Liver (tissue), 9 donors: ENCODE results near the gene ZNHIT2. TPM values are rescaled to one million over a fixed set of nuclear protein-coding genes. Genes with fewer than 3 reads are reported as not detected.

Experiments
- DNase-seq: peaks from one replicate; pipeline ENCODE4 v3.0.0-alpha.2; 2017; ENCODE audit warnings: low spot score
- H3K27ac ChIP-seq, 2 donors: one replicate each; pipeline ENCODE4 v1.7.0; 2013; ENCODE audit warnings: inconsistent platforms in 2 of 2, low read length in 2 of 2, control low read depth in 1 of 2, low read depth in 1 of 2, mild to moderate bottlenecking in 1 of 2
- H3K27me3 ChIP-seq, 4 donors: one replicate each; pipeline versions ENCODE4 v1.6.1 to v1.7.0; 2013; ENCODE audit warnings: low read length in 3 of 4, inconsistent platforms in 1 of 4, mild to moderate bottlenecking in 1 of 4, moderate library complexity in 1 of 4; ENCODE audit not compliant: control insufficient read depth in 4 of 4, insufficient read depth in 4 of 4
- H3K36me3 ChIP-seq, 4 donors: one replicate each; pipeline versions ENCODE4 v1.6.1 to v1.7.0; 2013; ENCODE audit warnings: low read length in 3 of 4, mild to moderate bottlenecking in 3 of 4, low read depth in 1 of 4, moderate library complexity in 1 of 4; ENCODE audit not compliant: control insufficient read depth in 4 of 4, insufficient read depth in 3 of 4
- H3K4me1 ChIP-seq, 4 donors: one replicate each; pipeline versions ENCODE4 v1.6.1 to v1.7.0; 2013; ENCODE audit warnings: low read length in 3 of 4, mild to moderate bottlenecking in 3 of 4, moderate library complexity in 1 of 4; ENCODE audit not compliant: control insufficient read depth in 4 of 4, insufficient read depth in 4 of 4
- H3K4me3 ChIP-seq, 3 donors: one replicate each; pipeline versions ENCODE4 v1.6.1 to v1.7.0; 2013; ENCODE audit warnings: low read length in 3 of 3, control low read depth in 1 of 3, low read depth in 1 of 3, mild to moderate bottlenecking in 1 of 3
- H3K9ac ChIP-seq, 2 donors: one replicate each; pipeline ENCODE4 v1.7.0; 2013; ENCODE audit warnings: low read length in 2 of 2, mild to moderate bottlenecking in 2 of 2, moderate library complexity in 2 of 2, control low read depth in 1 of 2, low read depth in 1 of 2
- H3K9me3 ChIP-seq, 4 donors: one replicate each; pipeline versions ENCODE4 v1.6.1 to v1.7.0; 2013; ENCODE audit warnings: low read length in 3 of 4; ENCODE audit not compliant: control insufficient read depth in 4 of 4
- EGR1 ChIP-seq, 2 donors: IDR thresholded peaks; 2 replicates each; pipeline ENCODE4 v1.6.1; 2016 to 2018; ENCODE audit warnings: antibody characterized with exemption in 2 of 2, low read depth in 2 of 2
- FOXA1 ChIP-seq: IDR thresholded peaks from 2 replicates; pipeline ENCODE4 v1.6.1; 2016; ENCODE audit warnings: antibody characterized with exemption
- FOXA2 ChIP-seq: IDR thresholded peaks from 2 replicates; pipeline ENCODE4 v1.6.1; 2016; ENCODE audit warnings: antibody characterized with exemption
- GABPA ChIP-seq, 2 donors: IDR thresholded peaks in 1 of 2; conservative IDR thresholded peaks in 1 of 2; 2 replicates each; pipeline ENCODE4 v1.6.1; 2016; ENCODE audit warnings: antibody characterized with exemption in 2 of 2, mild to moderate bottlenecking in 1 of 2, moderate library complexity in 1 of 2
- HNF4A ChIP-seq, 2 donors: conservative IDR thresholded peaks; 2 replicates each; pipeline ENCODE4 v1.6.1; 2016; ENCODE audit warnings: antibody characterized with exemption in 2 of 2, mild to moderate bottlenecking in 2 of 2
- HNF4G ChIP-seq: IDR thresholded peaks from 2 replicates; pipeline ENCODE4 v1.6.1; 2016; ENCODE audit warnings: antibody characterized with exemption
- JUND ChIP-seq, 2 donors: IDR thresholded peaks; 2 replicates each; pipeline ENCODE4 v1.6.1; 2016; ENCODE audit warnings: antibody characterized with exemption in 2 of 2
- MAX ChIP-seq: IDR thresholded peaks from 2 replicates; pipeline ENCODE4 v1.6.1; 2016; ENCODE audit warnings: antibody characterized with exemption
- NR2F2 ChIP-seq: IDR thresholded peaks from 2 replicates; pipeline ENCODE4 v1.6.1; 2016; ENCODE audit warnings: antibody characterized with exemption
- RAD21 ChIP-seq, 2 donors: IDR thresholded peaks; 2 replicates each; pipeline ENCODE4 v1.6.1; 2016; ENCODE audit warnings: antibody characterized with exemption in 2 of 2, mild to moderate bottlenecking in 2 of 2
- RXRA ChIP-seq, 2 donors: IDR thresholded peaks; 2 replicates each; pipeline ENCODE4 v1.6.1; 2017 to 2018; ENCODE audit warnings: antibody characterized with exemption in 2 of 2, mild to moderate bottlenecking in 1 of 2
- SP1 ChIP-seq: IDR thresholded peaks from 2 replicates; pipeline ENCODE4 v1.6.1; 2018; ENCODE audit warnings: antibody characterized with exemption, mild to moderate bottlenecking
- TAF1 ChIP-seq: conservative IDR thresholded peaks from 2 replicates; pipeline ENCODE4 v1.6.1; 2016; ENCODE audit warnings: antibody characterized with exemption, mild to moderate bottlenecking
- YY1 ChIP-seq: IDR thresholded peaks from 2 replicates; pipeline ENCODE4 v1.6.1; 2016; ENCODE audit warnings: antibody characterized with exemption, mild to moderate bottlenecking
- WGBS: extraction: QIAGEN DNeasy Blood & Tissue Kit; methylation state at CpG from one replicate; pipeline ENCODE4 v1.1.7; 2013; 5-methylcytosine and 5-hydroxymethylcytosine counted together
- polyA plus RNA-seq, 2 donors: library from polyadenylated mRNA; stranded (reverse) in 1 of 2; unstranded in 1 of 2; fragments of 200-250 nt in 1 of 2; fragments of >200 nt in 1 of 2; fragmentation: Nextera tagmentation in 1 of 2; extraction: Ambion mirVana in 1 of 2; gene quantifications; one replicate each; pipeline versions ENCODE4 v1.2.1 to v1.2.3, GENCODE V29; 2013 to 2015
- total RNA-seq, 2 donors: library from RNA; depleted of rRNA; stranded (reverse); fragments of >200 nt; gene quantifications; one replicate each; pipeline ENCODE4 v1.2.3, GENCODE V29; 2014
- TF ChIP-seq, protein P1 (sequence below): IDR thresholded peaks from 2 replicates; pipeline ENCODE4 v1.6.1; 2016; ENCODE audit warnings: antibody characterized with exemption
- TF ChIP-seq, protein P2 (sequence below): fragments of 150-350 bp; IDR thresholded peaks from 2 replicates; pipeline ENCODE4 v1.5.1; 2017; ENCODE audit warnings: improper control_type of control experiment, low read depth, low read length; ENCODE audit not compliant: missing input control
- TF ChIP-seq, protein P3 (sequence below): IDR thresholded peaks from 2 replicates; pipeline ENCODE4 v1.6.1; 2016; ENCODE audit warnings: antibody characterized with exemption
- TF ChIP-seq, protein P4 (sequence below): IDR thresholded peaks from 2 replicates; pipeline ENCODE4 v1.6.1; 2016; ENCODE audit warnings: antibody characterized with exemption, mild to moderate bottlenecking
- donor health status: healthy.
- donor health status: healthy.
- donor health status: healthy.
- donor health status: healthy.
- donor health status: healthy.

Gene ZNHIT2
- total RNA-seq = 1 to 10 TPM; 2.2 to 4.9 TPM
- 10 to 100 TPM in 1 of 2 donors, 1 to 10 TPM in 1; 7.4 to 13.9 TPM for polyA plus RNA-seq

DNA sequence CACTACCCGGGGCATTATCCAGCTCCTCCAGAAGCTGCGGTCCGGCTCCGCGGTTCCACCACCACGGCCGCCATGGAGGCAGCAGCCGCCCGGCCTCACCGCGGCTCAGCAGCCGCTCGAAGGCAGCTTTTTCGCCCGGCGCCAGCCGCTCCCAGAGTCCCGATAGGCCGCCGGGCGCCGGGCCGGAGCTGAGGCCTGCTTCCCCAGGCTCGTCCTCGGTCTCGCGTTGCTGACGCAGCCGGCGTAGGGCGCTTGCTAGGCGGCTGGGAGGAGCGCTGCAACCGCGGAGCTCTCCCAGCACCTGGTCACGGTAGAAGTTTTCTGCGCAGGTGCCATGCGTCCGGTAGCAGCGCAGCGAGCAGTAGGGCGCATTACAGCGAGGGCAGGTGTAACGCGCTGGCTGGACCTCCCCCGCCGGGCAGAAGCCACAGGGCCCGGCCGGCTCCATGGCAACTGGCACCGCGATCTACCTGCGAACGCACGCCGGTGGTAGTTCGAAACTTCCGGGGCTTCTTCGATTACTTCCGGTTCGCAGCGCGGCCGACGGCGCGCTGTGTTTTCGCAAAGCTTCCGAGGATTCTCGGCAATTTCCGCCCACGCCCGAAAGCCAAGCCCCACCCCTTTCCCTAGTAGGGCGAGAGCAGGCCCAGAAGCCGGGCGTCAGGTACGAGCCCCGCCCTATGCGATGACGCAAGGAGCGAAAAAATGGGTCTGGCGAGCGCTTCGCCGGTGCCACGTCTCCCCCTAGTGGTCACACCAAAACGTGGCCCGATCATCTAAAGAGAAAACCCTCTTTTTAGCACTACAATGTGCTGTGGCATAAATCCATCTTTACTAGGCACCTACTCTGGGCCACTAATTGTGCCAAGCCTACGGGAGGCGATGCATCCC is at the start of gene ZNHIT2:
ZNHIT2 (minus strand) TSS at position 496 of the 891 bp plus-strand sequence; CDS start at position 448, 48 bp downstream.
- no peaks in the 10 kb centered on the region for H3K9me3 ChIP-seq
- peaks cover 9 to 19% (median 17%) of the 10 kb centered on the region in 4 donors for H3K36me3 ChIP-seq
- peak within 1 kb of the TSS; percentile 47 to 82 for H3K9ac ChIP-seq
- WGBS = under 1% methylated on average over 89 of the region's 89 CpGs
- DNase-seq = peak; percentile 99
- TF ChIP-seq HNF4G (no peak), FOXA1 (peak; percentile 16), RXRA (IDR thresholded peaks at IDR 0.05) (peak; percentile 35 to 52), RAD21 (IDR thresholded peaks at IDR 0.05) (peak; percentile 95 to 98), JUND (IDR thresholded peaks at IDR 0.05) (peak in 1 of 2 donors; percentile 64), YY1 (peak; percentile 80), SP1 (peak; percentile 75), FOXA2 (peak; percentile 48), GABPA (IDR thresholded peaks at IDR 0.05 in 1 of 2, conservative IDR thresholded peaks at IDR 0.05 in 1 of 2) (peak; percentile 97 to 99), HNF4A (conservative IDR thresholded peaks at IDR 0.05) (peak in 1 of 2 donors; percentile 11), NR2F2 (no peak), EGR1 (IDR thresholded peaks at IDR 0.05; ENCODE audit: low read depth in 2 of 2) (peak; percentile 93 to 96), TAF1 (no peak), MAX (peak; percentile 87)
- TF ChIP-seq, protein P1, sequence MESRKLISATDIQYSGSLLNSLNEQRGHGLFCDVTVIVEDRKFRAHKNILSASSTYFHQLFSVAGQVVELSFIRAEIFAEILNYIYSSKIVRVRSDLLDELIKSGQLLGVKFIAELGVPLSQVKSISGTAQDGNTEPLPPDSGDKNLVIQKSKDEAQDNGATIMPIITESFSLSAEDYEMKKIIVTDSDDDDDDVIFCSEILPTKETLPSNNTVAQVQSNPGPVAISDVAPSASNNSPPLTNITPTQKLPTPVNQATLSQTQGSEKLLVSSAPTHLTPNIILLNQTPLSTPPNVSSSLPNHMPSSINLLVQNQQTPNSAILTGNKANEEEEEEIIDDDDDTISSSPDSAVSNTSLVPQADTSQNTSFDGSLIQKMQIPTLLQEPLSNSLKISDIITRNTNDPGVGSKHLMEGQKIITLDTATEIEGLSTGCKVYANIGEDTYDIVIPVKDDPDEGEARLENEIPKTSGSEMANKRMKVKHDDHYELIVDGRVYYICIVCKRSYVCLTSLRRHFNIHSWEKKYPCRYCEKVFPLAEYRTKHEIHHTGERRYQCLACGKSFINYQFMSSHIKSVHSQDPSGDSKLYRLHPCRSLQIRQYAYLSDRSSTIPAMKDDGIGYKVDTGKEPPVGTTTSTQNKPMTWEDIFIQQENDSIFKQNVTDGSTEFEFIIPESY = peak; percentile 90
- TF ChIP-seq, protein P2, sequence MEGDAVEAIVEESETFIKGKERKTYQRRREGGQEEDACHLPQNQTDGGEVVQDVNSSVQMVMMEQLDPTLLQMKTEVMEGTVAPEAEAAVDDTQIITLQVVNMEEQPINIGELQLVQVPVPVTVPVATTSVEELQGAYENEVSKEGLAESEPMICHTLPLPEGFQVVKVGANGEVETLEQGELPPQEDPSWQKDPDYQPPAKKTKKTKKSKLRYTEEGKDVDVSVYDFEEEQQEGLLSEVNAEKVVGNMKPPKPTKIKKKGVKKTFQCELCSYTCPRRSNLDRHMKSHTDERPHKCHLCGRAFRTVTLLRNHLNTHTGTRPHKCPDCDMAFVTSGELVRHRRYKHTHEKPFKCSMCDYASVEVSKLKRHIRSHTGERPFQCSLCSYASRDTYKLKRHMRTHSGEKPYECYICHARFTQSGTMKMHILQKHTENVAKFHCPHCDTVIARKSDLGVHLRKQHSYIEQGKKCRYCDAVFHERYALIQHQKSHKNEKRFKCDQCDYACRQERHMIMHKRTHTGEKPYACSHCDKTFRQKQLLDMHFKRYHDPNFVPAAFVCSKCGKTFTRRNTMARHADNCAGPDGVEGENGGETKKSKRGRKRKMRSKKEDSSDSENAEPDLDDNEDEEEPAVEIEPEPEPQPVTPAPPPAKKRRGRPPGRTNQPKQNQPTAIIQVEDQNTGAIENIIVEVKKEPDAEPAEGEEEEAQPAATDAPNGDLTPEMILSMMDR = peak; percentile 96
- TF ChIP-seq, protein P3, sequence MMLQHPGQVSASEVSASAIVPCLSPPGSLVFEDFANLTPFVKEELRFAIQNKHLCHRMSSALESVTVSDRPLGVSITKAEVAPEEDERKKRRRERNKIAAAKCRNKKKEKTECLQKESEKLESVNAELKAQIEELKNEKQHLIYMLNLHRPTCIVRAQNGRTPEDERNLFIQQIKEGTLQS = peak; percentile 96
- TF ChIP-seq, protein P4, sequence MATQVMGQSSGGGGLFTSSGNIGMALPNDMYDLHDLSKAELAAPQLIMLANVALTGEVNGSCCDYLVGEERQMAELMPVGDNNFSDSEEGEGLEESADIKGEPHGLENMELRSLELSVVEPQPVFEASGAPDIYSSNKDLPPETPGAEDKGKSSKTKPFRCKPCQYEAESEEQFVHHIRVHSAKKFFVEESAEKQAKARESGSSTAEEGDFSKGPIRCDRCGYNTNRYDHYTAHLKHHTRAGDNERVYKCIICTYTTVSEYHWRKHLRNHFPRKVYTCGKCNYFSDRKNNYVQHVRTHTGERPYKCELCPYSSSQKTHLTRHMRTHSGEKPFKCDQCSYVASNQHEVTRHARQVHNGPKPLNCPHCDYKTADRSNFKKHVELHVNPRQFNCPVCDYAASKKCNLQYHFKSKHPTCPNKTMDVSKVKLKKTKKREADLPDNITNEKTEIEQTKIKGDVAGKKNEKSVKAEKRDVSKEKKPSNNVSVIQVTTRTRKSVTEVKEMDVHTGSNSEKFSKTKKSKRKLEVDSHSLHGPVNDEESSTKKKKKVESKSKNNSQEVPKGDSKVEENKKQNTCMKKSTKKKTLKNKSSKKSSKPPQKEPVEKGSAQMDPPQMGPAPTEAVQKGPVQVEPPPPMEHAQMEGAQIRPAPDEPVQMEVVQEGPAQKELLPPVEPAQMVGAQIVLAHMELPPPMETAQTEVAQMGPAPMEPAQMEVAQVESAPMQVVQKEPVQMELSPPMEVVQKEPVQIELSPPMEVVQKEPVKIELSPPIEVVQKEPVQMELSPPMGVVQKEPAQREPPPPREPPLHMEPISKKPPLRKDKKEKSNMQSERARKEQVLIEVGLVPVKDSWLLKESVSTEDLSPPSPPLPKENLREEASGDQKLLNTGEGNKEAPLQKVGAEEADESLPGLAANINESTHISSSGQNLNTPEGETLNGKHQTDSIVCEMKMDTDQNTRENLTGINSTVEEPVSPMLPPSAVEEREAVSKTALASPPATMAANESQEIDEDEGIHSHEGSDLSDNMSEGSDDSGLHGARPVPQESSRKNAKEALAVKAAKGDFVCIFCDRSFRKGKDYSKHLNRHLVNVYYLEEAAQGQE = peak; percentile 16
- H3K27ac ChIP-seq = peak within 1 kb of the TSS; percentile 89 to 90
- peaks cover 20 to 74% (median 57%) of the 10 kb centered on the region in 4 donors for H3K4me1 ChIP-seq
- no peaks in the 10 kb centered on the region for H3K27me3 ChIP-seq
- H3K4me3 ChIP-seq = peak within 1 kb of the TSS; percentile 81 to 95 (median 90)
